Stimulated activated CD8-positive, alpha-beta memory T cell treated with anti-CD3 and anti-CD28 coated beads, Interleukin-15, amount 100 ng/mL, for 24 hours (primary cell): ENCODE data around the gene INTS1.

Source experiments
- DNase-seq: peaks from one replicate; pipeline ENCODE4 v3.0.0-alpha.2; 2020; ENCODE audit warnings: low read depth

Gene INTS1, protein sequence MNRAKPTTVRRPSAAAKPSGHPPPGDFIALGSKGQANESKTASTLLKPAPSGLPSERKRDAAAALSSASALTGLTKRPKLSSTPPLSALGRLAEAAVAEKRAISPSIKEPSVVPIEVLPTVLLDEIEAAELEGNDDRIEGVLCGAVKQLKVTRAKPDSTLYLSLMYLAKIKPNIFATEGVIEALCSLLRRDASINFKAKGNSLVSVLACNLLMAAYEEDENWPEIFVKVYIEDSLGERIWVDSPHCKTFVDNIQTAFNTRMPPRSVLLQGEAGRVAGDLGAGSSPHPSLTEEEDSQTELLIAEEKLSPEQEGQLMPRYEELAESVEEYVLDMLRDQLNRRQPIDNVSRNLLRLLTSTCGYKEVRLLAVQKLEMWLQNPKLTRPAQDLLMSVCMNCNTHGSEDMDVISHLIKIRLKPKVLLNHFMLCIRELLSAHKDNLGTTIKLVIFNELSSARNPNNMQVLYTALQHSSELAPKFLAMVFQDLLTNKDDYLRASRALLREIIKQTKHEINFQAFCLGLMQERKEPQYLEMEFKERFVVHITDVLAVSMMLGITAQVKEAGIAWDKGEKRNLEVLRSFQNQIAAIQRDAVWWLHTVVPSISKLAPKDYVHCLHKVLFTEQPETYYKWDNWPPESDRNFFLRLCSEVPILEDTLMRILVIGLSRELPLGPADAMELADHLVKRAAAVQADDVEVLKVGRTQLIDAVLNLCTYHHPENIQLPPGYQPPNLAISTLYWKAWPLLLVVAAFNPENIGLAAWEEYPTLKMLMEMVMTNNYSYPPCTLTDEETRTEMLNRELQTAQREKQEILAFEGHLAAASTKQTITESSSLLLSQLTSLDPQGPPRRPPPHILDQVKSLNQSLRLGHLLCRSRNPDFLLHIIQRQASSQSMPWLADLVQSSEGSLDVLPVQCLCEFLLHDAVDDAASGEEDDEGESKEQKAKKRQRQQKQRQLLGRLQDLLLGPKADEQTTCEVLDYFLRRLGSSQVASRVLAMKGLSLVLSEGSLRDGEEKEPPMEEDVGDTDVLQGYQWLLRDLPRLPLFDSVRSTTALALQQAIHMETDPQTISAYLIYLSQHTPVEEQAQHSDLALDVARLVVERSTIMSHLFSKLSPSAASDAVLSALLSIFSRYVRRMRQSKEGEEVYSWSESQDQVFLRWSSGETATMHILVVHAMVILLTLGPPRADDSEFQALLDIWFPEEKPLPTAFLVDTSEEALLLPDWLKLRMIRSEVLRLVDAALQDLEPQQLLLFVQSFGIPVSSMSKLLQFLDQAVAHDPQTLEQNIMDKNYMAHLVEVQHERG (N-terminal part only)

DNA sequence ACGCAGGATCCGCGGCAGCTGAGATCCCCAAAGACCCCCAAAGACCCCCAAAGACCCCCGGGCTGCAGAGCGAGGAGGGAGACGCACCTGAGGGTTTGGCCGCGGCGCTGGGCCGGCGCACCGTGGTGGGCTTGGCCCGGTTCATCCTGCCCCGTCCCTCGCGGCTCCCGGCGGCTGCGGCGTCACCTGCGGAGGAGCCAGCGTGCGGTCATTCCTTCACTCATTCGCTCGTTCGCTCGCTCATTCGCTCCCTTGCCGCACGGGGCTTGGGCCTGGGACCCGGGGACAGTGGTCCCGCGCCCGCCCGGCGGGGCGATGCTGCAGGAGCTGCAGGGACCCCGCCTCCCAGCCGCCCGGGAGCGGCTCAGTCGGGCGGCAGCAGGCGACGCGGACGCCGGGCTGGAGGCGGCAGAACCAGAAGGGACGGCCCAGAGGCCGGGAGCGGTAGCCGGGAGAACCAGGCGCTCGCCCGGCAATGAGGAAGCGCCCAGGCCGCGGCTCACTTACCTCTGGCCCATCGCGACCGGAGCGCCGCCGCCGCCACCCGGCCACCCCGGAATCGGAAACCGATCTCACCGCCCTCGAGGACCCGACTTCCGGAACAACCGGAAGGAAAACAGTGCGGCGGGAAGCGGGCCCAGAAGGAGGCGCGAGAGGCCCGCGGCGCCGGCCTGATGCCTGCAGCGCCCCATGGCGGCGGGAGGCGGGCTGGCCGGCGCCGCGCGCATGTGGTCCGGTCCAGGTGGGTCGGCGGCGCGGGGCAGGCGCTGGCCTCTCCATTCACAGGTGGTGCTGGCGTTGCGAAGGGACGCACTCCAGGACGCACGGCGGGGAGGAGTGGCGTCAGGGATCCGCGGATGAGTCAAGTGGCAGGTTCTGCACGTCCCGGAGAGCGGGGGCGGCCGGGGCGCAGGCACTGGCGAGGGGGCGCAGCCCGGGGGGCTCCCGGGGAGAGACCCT is at the start of gene INTS1:
Gene INTS1 (minus strand): TSS at position 574 of the 960 bp plus-strand sequence. CDS start 429 bp downstream, at position 145.
- DNase-seq, result peak; percentile 74

DNA sequence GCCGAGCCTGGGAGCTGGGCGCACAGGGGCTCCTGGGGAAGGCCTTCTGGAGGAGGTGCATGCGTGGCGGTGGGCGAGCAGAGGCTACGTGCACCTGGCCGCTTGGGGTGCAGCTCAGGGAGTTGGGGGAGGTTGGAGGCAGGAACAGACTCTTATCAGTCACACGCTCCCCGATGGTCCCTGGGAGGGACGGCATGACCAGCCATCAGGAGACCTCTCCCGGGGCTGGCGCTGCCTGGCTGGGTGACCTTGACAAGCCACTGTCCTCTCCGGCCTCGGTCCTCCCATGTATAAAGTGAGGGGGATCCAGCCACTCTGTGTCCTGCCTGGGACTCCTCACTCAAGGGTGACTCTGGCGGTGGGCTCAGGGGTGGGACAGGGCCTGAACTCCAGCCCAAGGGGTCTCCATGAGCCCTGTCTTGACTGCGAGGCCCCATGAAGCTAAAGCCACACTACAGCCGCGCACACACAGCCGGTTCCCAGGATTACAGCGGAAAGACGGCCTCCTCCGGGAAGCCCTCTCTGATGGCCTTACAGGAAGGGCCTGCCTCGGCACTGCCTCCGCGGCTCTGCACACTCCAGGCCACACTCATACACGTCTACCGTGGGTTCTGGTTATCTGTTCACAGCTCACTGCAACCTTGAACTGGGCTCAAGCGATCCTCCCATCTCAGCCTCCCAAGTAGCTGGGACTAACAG is 49.5 kb upstream of the INTS1 start:
- no peak for DNase-seq

DNA sequence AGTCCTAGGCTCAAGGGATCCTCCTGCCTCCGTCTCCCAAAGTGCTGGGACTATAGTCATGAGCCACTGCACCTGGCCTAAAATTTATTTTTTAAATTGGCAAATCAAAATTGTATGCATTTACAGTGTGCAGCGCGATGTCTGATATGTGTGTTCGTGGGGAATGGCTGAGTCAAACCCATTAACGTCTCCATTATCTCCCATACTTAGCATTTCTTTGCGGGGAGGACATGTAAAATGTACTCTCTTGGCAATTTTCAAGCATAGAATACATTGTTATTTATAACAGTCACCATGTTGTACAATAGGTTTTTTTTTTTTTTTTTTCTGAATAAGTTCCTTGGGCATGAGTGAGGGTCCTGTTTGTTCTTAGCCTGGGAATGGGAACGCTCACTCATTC is 48.0 kb upstream of the INTS1 start:
- DNase-seq, result no peak

DNA sequence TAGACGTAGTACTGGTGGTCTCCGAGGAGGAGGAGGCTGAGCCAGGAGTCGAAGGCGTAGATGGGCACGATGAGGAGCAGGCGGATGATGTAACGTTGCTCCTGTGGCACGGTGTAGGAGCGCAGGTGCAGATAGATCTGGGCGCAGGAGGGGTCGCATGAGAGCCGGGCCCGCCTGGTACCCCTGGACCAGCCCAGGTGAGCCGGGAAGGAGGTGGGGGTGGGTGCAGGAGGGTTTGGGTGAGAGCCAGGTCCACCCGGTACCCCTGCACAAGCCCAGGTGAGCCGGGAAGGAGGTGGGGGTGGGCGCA is 46.6 kb upstream of the INTS1 start:
- no peak for DNase-seq

DNA sequence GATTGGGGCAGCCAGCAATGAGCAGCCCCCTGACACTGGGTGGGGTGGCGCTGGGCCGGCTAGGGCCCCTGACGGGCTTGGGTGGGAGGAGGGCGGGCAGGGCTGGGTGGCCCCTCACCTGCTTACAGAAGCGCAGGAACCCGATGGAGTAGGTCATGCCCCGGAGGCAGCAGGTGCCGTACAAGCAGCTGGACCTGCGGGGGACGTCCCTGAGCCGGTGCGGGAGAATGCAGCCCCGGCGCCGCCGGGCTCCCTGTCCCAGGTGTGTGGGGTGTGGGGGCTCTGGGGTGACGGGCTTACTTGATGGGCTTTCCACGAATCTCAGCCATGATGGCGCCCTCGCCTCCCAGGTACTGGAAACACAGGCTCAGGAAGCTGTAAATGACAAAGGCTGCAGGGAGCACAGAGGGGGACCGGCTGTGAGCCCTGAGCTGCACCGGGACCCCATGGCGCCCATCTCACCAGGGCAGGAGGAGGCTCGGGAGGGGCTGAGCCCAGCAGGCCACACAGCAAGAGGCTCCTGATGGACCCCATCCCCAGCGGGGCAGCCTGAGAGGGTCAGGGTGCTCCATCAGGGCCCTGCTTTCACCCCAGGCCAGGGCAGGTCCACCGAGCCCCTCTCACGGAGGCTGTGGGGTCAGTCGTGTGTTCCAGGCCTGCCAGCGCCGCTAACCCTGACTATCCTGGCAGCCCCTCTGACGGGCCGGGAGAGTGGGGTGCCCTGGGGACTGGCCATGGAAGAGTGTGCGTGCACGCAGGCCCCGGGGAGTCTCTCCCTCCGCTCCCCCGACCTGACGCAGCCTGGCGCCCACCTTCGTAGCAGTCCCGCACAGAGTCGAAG is 46.0 kb upstream of the INTS1 start:
- DNase-seq, result no peak

DNA sequence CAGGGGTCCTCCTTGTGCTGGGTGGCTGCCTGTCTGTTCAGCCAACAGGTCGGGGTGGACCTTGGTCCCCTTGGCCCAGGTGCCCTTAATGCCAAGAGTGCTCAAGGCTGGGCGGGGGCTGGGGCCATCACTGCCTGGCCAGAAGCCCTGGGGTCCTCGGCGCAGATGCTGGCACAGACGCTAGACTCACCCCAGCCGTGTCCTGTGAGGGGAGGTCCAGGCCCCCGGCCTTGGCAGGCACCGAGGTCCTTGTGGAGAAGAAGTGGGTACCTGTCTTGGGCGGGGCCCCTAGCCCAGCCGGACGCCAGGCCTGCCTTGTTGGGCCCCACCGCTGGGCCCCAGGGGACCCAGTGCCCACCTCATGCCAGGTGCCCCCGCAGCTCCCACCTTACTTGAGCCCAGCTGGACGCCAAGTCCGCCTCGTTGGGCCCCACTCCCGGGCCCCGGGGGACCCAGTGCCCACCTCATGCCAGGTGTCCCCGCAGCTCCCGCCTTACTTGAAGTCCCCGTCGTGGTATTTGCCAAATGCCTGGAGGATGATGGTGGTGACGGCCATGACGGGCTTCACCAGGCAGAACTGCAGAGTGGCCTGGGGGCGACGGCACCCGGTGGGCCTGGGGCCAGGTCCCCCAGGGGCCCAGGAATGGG is 45.3 kb upstream of the INTS1 start:
- DNase-seq, result no peak

DNA sequence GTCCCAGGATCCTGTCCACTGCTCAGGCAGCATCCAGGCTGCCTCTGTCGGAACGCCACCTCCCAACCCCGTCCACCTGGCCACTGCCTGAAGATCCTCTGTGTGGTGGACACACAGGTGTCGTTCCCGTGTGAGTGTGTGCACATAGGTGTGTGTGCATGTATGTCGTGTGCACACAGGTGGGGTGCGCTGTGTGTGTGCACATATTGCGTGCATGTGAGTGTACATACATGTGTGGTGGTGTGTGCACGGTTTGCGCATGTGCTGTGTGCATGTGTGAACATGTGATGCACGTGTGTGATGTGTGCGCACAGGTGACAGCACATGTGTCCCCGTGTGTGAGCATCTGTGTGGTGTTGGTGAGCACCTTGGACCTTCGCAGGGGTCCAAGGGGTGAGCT is 44.8 kb upstream of the INTS1 start:
- no peak for DNase-seq

DNA sequence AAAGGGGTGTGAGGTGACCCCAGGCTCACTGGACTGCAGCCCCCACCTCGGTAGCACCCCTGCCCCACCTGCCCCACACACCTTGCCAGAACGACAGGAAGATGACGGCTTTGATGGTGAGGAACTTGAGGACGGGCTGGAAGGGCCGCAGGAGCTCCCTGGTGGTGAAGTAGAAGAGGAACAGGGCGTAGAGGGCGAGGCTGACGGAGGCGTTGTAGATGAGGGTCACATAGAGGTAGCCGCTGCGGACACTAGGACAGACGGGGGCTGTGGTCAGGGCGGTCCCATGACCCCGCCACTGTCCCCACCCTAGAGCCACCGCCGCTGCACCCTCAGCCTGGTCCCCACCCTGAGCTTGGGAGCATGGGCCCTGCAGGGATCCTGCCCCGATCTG is 44.2 kb upstream of the INTS1 start:
- no peak for DNase-seq

DNA sequence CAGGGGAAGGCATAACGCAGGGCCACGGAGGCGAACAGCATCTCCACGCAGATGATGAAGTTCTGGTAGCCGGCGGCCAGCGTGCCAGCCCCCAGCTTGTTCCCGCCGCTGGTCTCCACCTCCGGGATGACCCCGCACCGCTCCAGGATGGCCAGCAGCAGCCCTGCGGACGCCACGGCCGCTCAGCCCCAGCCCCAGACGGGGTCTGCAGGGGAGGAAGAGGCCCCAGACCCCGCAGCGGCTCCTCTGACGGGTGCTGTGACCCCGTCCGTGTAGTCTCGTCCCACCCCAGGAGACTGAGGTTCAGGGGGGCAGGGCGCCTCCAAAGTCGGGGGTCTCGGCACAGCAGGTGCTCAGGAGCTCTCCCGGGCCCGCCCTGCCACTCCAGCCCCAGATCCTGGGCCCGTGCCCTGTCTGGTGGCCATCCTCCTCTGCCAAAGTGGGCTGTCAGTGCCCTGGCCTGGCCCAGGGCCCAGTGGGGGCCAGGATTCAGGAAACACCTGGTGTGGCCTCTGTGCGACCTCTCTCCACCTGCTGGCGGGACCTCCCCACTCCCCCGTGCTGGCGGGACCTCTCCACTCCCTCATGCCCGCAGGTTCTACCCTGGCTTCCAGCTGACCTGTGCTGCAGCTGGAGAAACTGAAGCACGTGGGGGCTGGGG is 43.7 kb upstream of the INTS1 start:
- DNase-seq, result no peak

DNA sequence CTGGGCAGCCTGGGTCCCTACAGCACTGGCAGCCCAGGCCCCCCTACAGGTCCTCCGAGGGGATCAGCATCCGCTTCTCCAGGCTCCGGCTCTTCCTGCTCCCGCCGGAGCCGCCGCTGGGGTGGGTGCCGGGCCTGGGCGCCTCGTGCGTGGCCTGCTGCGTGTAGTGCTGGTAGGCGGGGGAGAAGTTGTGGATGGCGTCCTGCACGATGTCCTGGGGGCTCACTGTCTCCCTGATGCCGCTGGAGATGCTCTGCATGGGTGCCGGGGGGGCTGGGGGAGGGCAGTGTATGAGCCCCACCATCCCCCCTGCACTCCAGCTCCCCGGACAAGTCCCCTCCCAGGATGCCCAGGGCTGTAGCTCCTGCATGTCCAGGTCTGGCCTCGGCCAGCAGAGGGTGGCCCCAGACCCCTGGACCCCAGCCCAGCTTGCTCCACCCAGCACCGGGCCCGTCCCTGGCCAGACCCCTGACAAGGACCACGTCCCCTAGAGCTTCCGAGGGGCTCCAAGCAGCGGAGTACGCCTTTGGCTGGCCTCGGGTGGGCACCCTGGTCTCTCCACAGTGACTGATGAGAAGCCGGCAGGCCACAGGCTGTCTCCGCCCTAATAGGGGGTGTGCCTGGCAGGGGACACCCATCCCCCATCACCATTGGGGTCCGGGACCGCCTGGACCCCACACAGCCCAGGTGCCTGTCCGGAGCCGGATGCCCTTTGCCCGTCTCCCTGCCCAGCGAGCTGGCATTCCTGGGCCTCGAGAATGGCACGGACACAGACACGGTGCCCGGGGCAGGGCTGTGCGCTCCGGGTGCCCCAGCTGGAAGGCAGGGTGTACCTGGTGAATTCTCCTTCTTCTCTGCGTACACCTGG is 43.0 kb upstream of the INTS1 start:
- DNase-seq, result no peak

DNA sequence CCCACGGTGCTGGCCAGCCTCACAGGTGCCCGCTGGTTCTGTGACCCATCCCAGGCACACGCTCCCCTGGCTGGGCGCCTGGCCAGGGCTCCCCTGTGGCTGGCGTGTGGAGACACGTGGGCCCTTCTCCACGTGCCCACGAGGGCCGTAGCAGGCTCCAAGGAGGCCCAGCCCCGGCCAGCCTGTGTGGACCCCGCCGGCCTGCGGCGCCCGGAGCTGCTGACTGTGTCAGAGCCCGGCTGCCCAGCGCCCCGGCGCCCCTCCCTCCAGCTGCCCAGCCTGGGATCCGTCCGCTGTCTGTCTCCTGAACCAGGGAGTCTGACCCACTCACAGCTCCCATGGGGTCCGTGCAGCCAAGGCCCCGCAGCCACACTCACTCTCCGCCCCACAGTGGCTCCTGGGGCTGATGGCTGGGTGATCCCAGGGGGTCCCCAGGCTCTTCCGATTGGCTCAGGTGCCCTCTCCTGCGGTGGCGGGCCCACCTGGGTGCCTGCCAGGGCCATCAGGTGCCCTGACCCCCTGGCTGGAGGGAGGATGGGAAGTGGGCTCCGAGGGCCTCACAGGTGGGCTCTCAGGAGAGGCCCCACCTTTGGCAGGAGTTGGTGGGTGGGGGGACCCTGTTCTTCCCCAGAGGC is 42.2 kb upstream of the INTS1 start:
- DNase-seq, result no peak

DNA sequence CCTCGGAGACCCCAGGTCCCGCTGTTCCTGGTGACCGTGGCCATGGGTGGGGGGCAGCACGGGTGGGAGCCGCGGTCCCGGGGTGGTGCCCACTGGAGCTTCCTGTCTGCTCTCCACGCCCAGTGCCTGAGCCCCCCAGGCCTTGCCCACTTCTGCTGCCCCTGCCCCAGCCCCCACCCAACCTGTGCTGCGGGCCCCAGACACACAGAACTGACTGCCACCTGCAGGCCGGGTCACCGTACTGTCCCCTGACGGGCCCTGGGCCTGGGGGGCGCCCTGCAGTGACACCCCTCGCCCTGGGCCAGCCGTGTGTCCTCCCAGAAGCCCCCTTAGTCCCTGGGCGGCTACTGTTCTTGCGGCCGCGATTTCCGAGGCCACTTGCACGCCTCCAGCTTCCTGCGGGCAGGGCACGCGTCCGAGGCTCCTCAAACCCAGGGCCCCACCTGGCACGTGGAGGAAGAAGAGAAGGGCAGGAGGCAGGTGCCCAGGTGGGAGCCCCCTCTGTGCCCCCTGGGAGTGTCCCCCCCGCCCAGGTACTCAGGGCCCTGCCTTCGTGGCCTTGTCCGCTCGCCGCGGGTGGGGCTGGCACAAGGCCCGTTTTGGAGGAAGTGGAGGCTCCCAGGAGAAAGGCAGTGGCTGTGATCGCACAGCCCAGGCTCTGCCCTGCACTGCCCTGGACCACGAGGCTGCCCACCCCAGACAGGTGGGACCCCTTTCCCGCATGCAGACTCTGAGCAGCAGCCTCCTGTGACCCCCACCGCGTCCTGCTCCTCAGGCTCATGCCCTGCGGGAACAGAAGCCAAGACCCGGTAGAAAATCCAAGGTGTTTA is 41.4 kb upstream of the INTS1 start:
- no peak for DNase-seq

DNA sequence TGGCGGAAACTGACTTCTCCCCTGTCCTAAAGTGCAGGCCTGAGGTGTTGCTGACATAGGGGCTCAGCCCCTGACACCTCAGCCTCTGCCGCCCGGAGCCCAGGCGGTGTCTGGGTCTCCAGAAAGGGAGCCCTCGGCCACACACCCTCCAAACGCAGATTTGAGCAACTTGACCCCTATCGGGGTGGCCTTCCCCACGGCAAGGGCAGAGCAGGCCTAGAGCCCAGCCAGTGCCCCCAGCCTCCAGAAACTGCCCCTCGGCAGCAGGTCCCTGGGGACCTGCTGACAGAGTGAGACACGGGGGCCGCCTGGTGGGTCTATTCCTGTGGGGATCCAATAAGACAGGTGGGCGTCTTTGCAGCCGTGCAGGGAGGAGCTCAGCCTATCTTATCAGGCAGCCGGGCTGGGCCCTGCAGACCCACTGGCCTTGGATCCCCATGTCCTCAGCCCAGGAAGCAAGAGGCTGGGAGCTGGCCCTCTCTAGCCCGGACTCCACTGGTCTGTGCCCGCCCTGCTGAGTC is 40.8 kb upstream of the INTS1 start:
- DNase-seq, result no peak

DNA sequence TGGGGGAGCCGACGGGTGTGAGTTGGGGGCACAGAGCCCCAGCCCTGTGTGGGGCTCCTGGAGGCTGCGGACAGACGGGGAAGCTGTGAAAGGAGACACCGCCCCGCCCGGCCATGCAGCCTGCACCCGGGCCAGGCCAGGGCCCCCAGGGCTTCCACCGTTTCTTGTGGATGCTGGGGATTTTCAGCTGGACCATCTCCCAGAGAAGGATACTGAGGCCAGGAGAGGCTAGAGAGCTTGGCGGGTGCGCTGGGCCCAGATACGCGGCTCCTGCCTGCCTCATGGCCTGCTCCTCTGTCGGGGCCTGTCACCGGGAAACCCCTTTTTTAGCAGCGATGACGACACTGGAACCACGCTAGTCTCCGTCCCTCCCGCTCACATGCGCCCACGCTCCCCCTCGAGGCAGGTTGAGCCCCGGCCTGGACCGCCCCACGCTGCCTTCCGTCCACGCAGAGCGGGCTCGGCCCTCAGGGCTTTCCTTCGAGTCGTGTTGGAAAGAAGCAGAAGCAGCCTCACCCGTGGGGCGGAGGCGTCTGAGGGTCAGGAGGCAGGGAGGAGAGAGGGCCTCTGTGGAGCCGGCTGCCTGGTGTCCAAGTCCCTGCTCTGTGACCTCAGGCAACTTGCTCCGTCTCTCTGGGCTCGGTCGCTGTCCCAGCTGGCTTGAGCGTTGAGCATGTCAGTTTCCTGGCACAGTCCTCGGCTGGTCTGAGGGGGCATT is 40.1 kb upstream of the INTS1 start:
- no peak for DNase-seq

DNA sequence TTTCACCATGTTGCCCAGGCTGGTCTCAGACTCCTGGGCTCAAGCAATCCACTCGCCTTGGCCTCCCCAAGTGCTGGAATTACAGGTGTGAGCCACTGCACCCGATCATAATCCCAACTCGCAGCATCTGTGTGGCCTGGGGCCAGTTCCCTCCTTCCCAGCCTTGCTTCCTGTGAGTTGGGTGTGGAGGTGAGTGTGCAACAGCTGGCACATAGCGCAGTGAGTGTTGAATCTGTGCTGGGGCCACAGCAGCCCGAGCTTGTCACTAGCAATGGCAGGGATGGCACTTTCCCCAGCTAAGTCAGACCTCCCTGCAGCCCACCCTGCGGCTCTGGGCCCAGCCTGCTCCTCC is 39.6 kb upstream of the INTS1 start:
- DNase-seq, result no peak
